SK-N-SH (cell line): Measurements from ENCODE around the gene RMDN3. TPM values are rescaled to one million over a fixed set of nuclear protein-coding genes. Genes with fewer than 3 reads are reported as not detected.

Experiments
- CTCF ChIA-PET: fragments of 300-600, 350-600 bp; formaldehyde crosslinking; extraction: SDS; loops from one replicate; lab custom pipeline; 2021; lab: Yijun Ruan, JAX
- POLR2A ChIA-PET: fragments of 350-600 bp; sonication (Branson Sonifier 250); formaldehyde crosslinking; extraction: SDS; loops from one replicate; lab custom pipeline; 2020; ENCODE audit warnings: antibody characterized with exemption, inconsistent platforms; lab: Yijun Ruan, JAX
- DNase-seq: peaks from one replicate; pipeline ENCODE4 v3.0.0; 2012
- H2AFZ ChIP-seq: fragments of 200-600 bp; sonication (generic); 2 replicates; pipeline ENCODE4 v1.8.1; 2016; ENCODE audit warnings: antibody characterized with exemption, mild to moderate bottlenecking, low read depth
- H3F3A ChIP-seq: fragments of 200-600 bp; sonication (generic); replicated peaks from 2 replicates; pipeline ENCODE3; 2016; ENCODE audit warnings: antibody characterized with exemption, mild to moderate bottlenecking; ENCODE audit not compliant: insufficient read depth
- H3K27ac ChIP-seq, 2 experiments: fragments of 200-500 bp in 1 of 2; fragments of 200-600 bp in 1 of 2; sonication (Bioruptor generic) in 1 of 2; sonication (generic), shearing (Covaris generic) in 1 of 2; 2 replicates each; pipeline versions ENCODE4 v1.5.1 to v1.6.1; 2014 to 2016; ENCODE audit warnings: low read depth in 2 of 2, inconsistent platforms in 1 of 2, low read length in 1 of 2, mild to moderate bottlenecking in 1 of 2, mixed read lengths in 1 of 2
- H3K27me3 ChIP-seq: fragments of 200-600 bp; sonication (generic), shearing (Covaris generic); 2 replicates; pipeline ENCODE4 v1.6.1; 2016; ENCODE audit warnings: mixed run types; ENCODE audit not compliant: insufficient read depth
- H3K36me3 ChIP-seq, 2 experiments: fragments of 200-500 bp in 1 of 2; fragments of 200-600 bp in 1 of 2; sonication (Bioruptor generic) in 1 of 2; sonication (generic) in 1 of 2; replicated peaks in 1 of 2; 2 replicates each; pipeline versions ENCODE3 to v1.5.1; 2014 to 2016; ENCODE audit warnings: low read length in 1 of 2, mild to moderate bottlenecking in 1 of 2; ENCODE audit not compliant: insufficient read depth in 2 of 2, control insufficient read depth in 1 of 2
- H3K4me1 ChIP-seq, 2 experiments: fragments of 200-500 bp in 1 of 2; fragments of 200-600 bp in 1 of 2; sonication (Bioruptor generic) in 1 of 2; sonication (generic), shearing (Covaris generic) in 1 of 2; 2 replicates each; pipeline versions ENCODE4 v1.5.1 to v1.6.1; 2014 to 2016; ENCODE audit warnings: low read depth in 1 of 2, low read length in 1 of 2, mixed run types in 1 of 2; ENCODE audit not compliant: insufficient read depth in 2 of 2, control insufficient read depth in 1 of 2
- H3K4me2 ChIP-seq: fragments of 200-600 bp; sonication (generic), shearing (Covaris generic); 2 replicates; pipeline ENCODE4 v1.6.1; 2017; ENCODE audit warnings: mixed run types
- H3K4me3 ChIP-seq, 2 experiments: fragments of 200-500 bp in 1 of 2; fragments of 200-600 bp in 1 of 2; sonication (Bioruptor generic) in 1 of 2; sonication (generic), shearing (Covaris generic) in 1 of 2; 2 replicates each; pipeline versions ENCODE4 v1.5.1 to v1.8.1; 2014 to 2016; ENCODE audit warnings: low read depth in 2 of 2, inconsistent platforms in 1 of 2, low read length in 1 of 2, mild to moderate bottlenecking in 1 of 2, mixed read lengths in 1 of 2, moderate library complexity in 1 of 2
- H3K79me2 ChIP-seq: fragments of 200-600 bp; sonication (generic); 2 replicates; pipeline ENCODE4 v1.8.1; 2017; ENCODE audit warnings: mild to moderate bottlenecking; ENCODE audit not compliant: insufficient read depth
- H3K9ac ChIP-seq: fragments of 200-600 bp; sonication (generic); 2 replicates; pipeline ENCODE4 v1.6.1; 2017; ENCODE audit warnings: mixed run types
- H3K9me2 ChIP-seq: fragments of 200-600 bp; sonication (generic); 2 replicates; pipeline ENCODE4 v1.6.1; 2017; ENCODE audit warnings: mixed run types
- H3K9me3 ChIP-seq: fragments of 200-600 bp; sonication (generic); 2 replicates; pipeline ENCODE4 v1.6.1; 2017; ENCODE audit warnings: mixed run types, mild to moderate bottlenecking, moderate library complexity
- H4K20me1 ChIP-seq: fragments of 200-600 bp; sonication (generic); 2 replicates; pipeline ENCODE4 v1.6.1; 2017; ENCODE audit warnings: mild to moderate bottlenecking, mixed run types; ENCODE audit not compliant: insufficient read depth
- ELF1 ChIP-seq: IDR thresholded peaks from 2 replicates; pipeline ENCODE4 v1.4.0; 2012
- EP300 ChIP-seq, 2 experiments: IDR thresholded peaks; 2 replicates each; pipeline versions ENCODE4 v1.4.0 to v1.6.1; 2012; ENCODE audit warnings: borderline replicate concordance in 1 of 2, low read depth in 1 of 2, low read length in 1 of 2
- EZH2phosphoT487 ChIP-seq: fragments of 200-600 bp; sonication (generic); IDR thresholded peaks from 2 replicates; pipeline ENCODE4 v1.6.1; 2017; ENCODE audit warnings: low read depth, mixed run types, mild to moderate bottlenecking, antibody characterized with exemption, moderate library complexity, borderline replicate concordance
- FOXJ3 ChIP-seq: sonication (generic); formaldehyde crosslinking; IDR thresholded peaks from 2 replicates; pipeline ENCODE4 v1.5.1; 2020; ENCODE audit warnings: mild to moderate bottlenecking, missing genetic modification reagents
- GATA2 ChIP-seq: sonication (generic); formaldehyde crosslinking; IDR thresholded peaks from 2 replicates; pipeline ENCODE4 v1.5.0; 2020; ENCODE audit warnings: mild to moderate bottlenecking, missing genetic modification reagents
- JUND ChIP-seq: IDR thresholded peaks from 2 replicates; pipeline ENCODE4 v1.4.0; 2012
- MEF2A ChIP-seq: IDR thresholded peaks from 2 replicates; pipeline ENCODE4 v1.4.0; 2012; ENCODE audit warnings: low read depth, borderline replicate concordance
- MXI1 ChIP-seq: IDR thresholded peaks from 2 replicates; pipeline ENCODE4 v1.6.1; 2012; ENCODE audit warnings: mild to moderate bottlenecking, low read depth, low read length, improper control_type of control experiment
- NRF1 ChIP-seq: IDR thresholded peaks from 2 replicates; pipeline ENCODE4 v1.6.1; 2012; ENCODE audit warnings: low read depth, mild to moderate bottlenecking, low read length
- RAD21 ChIP-seq: IDR thresholded peaks from 2 replicates; pipeline ENCODE4 v1.6.1; 2012; ENCODE audit warnings: mild to moderate bottlenecking, low read length
- RCOR1 ChIP-seq: fragments of 150-350 bp; IDR thresholded peaks from 2 replicates; pipeline ENCODE4 v1.6.1; 2017; ENCODE audit warnings: antibody characterized with exemption, low read length
- RXRA ChIP-seq: IDR thresholded peaks from 2 replicates; pipeline ENCODE4 v1.4.0; 2012; ENCODE audit warnings: low read depth, mild to moderate bottlenecking, borderline replicate concordance
- SIN3A ChIP-seq: IDR thresholded peaks from 2 replicates; pipeline ENCODE4 v1.6.1; 2012; ENCODE audit warnings: low read depth, mild to moderate bottlenecking, low read length, moderate library complexity, borderline replicate concordance
- SMC3 ChIP-seq: IDR thresholded peaks from 2 replicates; pipeline ENCODE4 v1.6.1; 2012; ENCODE audit warnings: low read depth, low read length, improper control_type of control experiment
- TEAD4 ChIP-seq: IDR thresholded peaks from 2 replicates; pipeline ENCODE4 v1.4.0; 2012; ENCODE audit warnings: mild to moderate bottlenecking, borderline replicate concordance; ENCODE audit not compliant: insufficient read depth
- WGBS: methylation state at CpG from one replicate; pipeline ENCODE4 v1.1.6; 2017; ENCODE audit warnings: low lambda C conversion rate; 5-methylcytosine and 5-hydroxymethylcytosine counted together
- polyA plus RNA-seq, 3 experiments: library from polyadenylated mRNA; depleted of rRNA; stranded (reverse); fragments of >200 nt; gene quantifications; 2 replicates each; pipeline ENCODE4 v1.2.3, GENCODE V29; 2012
- TF ChIP-seq, protein P1 (sequence below): IDR thresholded peaks from 2 replicates; pipeline ENCODE4 v1.4.0; 2012; ENCODE audit warnings: low read depth, borderline replicate concordance
- TF ChIP-seq, protein P2 (sequence below): fragments of 150-350 bp; IDR thresholded peaks from 2 replicates; pipeline ENCODE4 v1.6.1; 2016; ENCODE audit warnings: mild to moderate bottlenecking, low read depth, low read length
- TF ChIP-seq, protein P3 (sequence below): fragments of 150-350 bp; IDR thresholded peaks from 2 replicates; pipeline ENCODE4 v1.6.1; 2017; ENCODE audit warnings: antibody characterized with exemption, low read length, low read depth, borderline replicate concordance
- TF ChIP-seq, protein P4 (sequence below): IDR thresholded peaks from 2 replicates; pipeline ENCODE4 v1.6.1; 2012; ENCODE audit warnings: mild to moderate bottlenecking, low read depth, low read length, moderate library complexity
- TF ChIP-seq, protein P5 (sequence below): fragments of 200-600 bp; sonication (generic); IDR thresholded peaks from 2 replicates; pipeline ENCODE4 v1.6.1; 2017; ENCODE audit warnings: antibody characterized with exemption, mild to moderate bottlenecking, moderate library complexity

The RMDN3 gene
- polyA plus RNA-seq, 1 of the 3 experiments (the other 2 are of a cell fraction), result 33.0 TPM

DNA sequence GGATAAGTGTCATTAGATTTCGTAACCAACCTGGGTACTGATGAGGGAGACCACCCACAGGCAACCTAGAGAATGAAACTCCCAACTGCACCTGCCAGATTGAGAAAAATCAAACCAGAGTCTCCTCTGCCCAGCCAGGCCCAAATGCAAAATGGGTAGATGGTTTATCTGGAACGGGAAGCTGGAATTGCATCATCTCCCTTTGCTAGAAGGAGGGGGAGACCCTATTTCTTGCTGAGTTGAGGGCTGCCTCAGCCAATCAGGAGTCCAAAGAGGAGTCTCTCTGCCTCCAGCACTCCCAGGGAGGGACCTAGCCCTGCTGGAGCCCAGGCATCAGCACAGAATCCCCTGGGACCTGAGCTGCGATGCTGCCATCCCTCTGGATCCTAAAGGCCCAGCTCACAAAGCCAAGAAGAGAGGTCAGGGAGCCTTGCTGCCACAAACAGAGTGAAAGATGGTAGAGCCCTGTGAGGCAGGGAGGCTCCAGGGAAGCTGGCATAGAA, 8.1 kb downstream of the RMDN3 start:
- Histone ChIP-seq H3K27ac (peak overlapping the region in 1 of 2 experiments; percentile 51; a peak in 1 of 4 replicates), H3K4me3 (no peak overlapping the region), H3F3A (peaks cover 6% of the 10 kb centered on the region), H4K20me1 (no peaks in the 10 kb centered on the region), H3K9ac (no peak overlapping the region), H2AFZ (no peak overlapping the region), H3K4me2 (no peak overlapping the region), H3K9me2 (no peaks in the 10 kb centered on the region), H3K79me2 (peaks cover 8% of the 10 kb centered on the region; the same call in 1 of the 2 replicates), H3K4me1 (peaks cover 0 to 4% of the 10 kb centered on the region in 2 experiments; a peak in 1 of 4 replicates), H3K36me3 (peaks cover 35 to 38% of the 10 kb centered on the region in 2 experiments), H3K27me3 (no peaks in the 10 kb centered on the region), H3K9me3 (no peaks in the 10 kb centered on the region)
- no peak for TF ChIP-seq TEAD4
- no peak for TF ChIP-seq JUND
- TF ChIP-seq MEF2A, result no peak
- TF ChIP-seq, protein P1, sequence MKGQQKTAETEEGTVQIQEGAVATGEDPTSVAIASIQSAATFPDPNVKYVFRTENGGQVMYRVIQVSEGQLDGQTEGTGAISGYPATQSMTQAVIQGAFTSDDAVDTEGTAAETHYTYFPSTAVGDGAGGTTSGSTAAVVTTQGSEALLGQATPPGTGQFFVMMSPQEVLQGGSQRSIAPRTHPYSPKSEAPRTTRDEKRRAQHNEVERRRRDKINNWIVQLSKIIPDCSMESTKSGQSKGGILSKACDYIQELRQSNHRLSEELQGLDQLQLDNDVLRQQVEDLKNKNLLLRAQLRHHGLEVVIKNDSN, result no peak
- TF ChIP-seq, protein P2, sequence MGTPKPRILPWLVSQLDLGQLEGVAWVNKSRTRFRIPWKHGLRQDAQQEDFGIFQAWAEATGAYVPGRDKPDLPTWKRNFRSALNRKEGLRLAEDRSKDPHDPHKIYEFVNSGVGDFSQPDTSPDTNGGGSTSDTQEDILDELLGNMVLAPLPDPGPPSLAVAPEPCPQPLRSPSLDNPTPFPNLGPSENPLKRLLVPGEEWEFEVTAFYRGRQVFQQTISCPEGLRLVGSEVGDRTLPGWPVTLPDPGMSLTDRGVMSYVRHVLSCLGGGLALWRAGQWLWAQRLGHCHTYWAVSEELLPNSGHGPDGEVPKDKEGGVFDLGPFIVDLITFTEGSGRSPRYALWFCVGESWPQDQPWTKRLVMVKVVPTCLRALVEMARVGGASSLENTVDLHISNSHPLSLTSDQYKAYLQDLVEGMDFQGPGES, result no peak
- no peak for TF ChIP-seq ELF1
- TF ChIP-seq MXI1, result no peak
- TF ChIP-seq RXRA, result no peak
- TF ChIP-seq, protein P3, sequence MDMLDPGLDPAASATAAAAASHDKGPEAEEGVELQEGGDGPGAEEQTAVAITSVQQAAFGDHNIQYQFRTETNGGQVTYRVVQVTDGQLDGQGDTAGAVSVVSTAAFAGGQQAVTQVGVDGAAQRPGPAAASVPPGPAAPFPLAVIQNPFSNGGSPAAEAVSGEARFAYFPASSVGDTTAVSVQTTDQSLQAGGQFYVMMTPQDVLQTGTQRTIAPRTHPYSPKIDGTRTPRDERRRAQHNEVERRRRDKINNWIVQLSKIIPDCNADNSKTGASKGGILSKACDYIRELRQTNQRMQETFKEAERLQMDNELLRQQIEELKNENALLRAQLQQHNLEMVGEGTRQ, result no peak
- no peak for TF ChIP-seq EP300 (IDR thresholded peaks at IDR 0.05; ENCODE audit: borderline replicate concordance in 1 of 2, low read depth in 1 of 2, low read length in 1 of 2)
- TF ChIP-seq, protein P4, sequence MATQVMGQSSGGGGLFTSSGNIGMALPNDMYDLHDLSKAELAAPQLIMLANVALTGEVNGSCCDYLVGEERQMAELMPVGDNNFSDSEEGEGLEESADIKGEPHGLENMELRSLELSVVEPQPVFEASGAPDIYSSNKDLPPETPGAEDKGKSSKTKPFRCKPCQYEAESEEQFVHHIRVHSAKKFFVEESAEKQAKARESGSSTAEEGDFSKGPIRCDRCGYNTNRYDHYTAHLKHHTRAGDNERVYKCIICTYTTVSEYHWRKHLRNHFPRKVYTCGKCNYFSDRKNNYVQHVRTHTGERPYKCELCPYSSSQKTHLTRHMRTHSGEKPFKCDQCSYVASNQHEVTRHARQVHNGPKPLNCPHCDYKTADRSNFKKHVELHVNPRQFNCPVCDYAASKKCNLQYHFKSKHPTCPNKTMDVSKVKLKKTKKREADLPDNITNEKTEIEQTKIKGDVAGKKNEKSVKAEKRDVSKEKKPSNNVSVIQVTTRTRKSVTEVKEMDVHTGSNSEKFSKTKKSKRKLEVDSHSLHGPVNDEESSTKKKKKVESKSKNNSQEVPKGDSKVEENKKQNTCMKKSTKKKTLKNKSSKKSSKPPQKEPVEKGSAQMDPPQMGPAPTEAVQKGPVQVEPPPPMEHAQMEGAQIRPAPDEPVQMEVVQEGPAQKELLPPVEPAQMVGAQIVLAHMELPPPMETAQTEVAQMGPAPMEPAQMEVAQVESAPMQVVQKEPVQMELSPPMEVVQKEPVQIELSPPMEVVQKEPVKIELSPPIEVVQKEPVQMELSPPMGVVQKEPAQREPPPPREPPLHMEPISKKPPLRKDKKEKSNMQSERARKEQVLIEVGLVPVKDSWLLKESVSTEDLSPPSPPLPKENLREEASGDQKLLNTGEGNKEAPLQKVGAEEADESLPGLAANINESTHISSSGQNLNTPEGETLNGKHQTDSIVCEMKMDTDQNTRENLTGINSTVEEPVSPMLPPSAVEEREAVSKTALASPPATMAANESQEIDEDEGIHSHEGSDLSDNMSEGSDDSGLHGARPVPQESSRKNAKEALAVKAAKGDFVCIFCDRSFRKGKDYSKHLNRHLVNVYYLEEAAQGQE, result no peak
- no peak for TF ChIP-seq GATA2 (CRISPR knock-in tag)
- TF ChIP-seq FOXJ3, result no peak
- TF ChIP-seq SIN3A, result no peak
- no peak for TF ChIP-seq RCOR1
- TF ChIP-seq EZH2phosphoT487, result no peak
- no peak for TF ChIP-seq NRF1
- no peak for TF ChIP-seq SMC3
- TF ChIP-seq, protein P5, sequence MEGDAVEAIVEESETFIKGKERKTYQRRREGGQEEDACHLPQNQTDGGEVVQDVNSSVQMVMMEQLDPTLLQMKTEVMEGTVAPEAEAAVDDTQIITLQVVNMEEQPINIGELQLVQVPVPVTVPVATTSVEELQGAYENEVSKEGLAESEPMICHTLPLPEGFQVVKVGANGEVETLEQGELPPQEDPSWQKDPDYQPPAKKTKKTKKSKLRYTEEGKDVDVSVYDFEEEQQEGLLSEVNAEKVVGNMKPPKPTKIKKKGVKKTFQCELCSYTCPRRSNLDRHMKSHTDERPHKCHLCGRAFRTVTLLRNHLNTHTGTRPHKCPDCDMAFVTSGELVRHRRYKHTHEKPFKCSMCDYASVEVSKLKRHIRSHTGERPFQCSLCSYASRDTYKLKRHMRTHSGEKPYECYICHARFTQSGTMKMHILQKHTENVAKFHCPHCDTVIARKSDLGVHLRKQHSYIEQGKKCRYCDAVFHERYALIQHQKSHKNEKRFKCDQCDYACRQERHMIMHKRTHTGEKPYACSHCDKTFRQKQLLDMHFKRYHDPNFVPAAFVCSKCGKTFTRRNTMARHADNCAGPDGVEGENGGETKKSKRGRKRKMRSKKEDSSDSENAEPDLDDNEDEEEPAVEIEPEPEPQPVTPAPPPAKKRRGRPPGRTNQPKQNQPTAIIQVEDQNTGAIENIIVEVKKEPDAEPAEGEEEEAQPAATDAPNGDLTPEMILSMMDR, result no peak
- TF ChIP-seq RAD21, result no peak
- 73% methylated on average over 3 of the region's 3 CpGs for WGBS
- ChIA-PET CTCF (interaction anchor here (0.5 to 20.8 kb wide), 26 partner anchors 10 to 147 kb away, joined by 3 to 555 read pairs (median 6); partner anchors contain the start of genes C15orf62, DNAJC17, GCHFR and SPINT1), POLR2A (interaction anchor here (1.1 to 2.1 kb wide), 4 partner anchors 10 to 36 kb away, joined by 5 to 9 read pairs (median 7); partner anchors contain the start of gene C15orf62)
- DNase-seq, result peak; percentile 31
